A673 (cell line): Measurements from ENCODE around the gene HMCN1. TPM values are rescaled to one million over a fixed set of nuclear protein-coding genes. Genes with fewer than 3 reads are reported as not detected.
"Not testable (repeated sequence)": the region's sequence is repeated elsewhere in the genome, so short reads cannot be mapped to it uniquely, and the experiment has no call there.

ENCODE experiments used
- BruUV-seq: library from RNA; stranded (reverse); fragments of 400-500 nt; replicated peaks from 2 replicates; lab custom pipeline; 2021; lab: Mats Ljungman, UMichigan
- CTCF ChIA-PET: fragments of 300-600 bp; sonication (Branson Sonifier 250); formaldehyde crosslinking; loops from one replicate; lab custom pipeline; 2022; ENCODE audit warnings: antibody characterized with exemption; lab: Charles Lee
- POLR2A ChIA-PET: fragments of 300-600 bp; sonication (Branson Sonifier 250); formaldehyde crosslinking; loops from one replicate; lab custom pipeline; 2022; ENCODE audit warnings: antibody characterized with exemption; ENCODE audit not compliant: low non-redundant PET; lab: Charles Lee
- DNase-seq: peaks from one replicate; pipeline ENCODE4 v3.0.0-alpha.2; 2015; ENCODE audit warnings: low spot score
- H3K27ac ChIP-seq: fragments of 200-600 bp; sonication (generic); 2 replicates; pipeline ENCODE4 v1.5.1; 2016; ENCODE audit warnings: mixed run types, low read depth, mild to moderate bottlenecking, mixed read lengths, antibody characterized with exemption, low read length; ENCODE audit not compliant: poor library complexity, severe bottlenecking
- H3K27me3 ChIP-seq: fragments of 200-600 bp; sonication (generic); replicated peaks from 2 replicates; pipeline ENCODE4 v1.6.1; 2017; ENCODE audit warnings: mixed run types, low read depth, mild to moderate bottlenecking, mixed read lengths, antibody characterized with exemption, low read length; ENCODE audit not compliant: insufficient read depth, poor library complexity
- H3K36me3 ChIP-seq: fragments of 200-600 bp; sonication (generic); 2 replicates; pipeline ENCODE4 v1.6.1; 2016; ENCODE audit warnings: mixed run types, mild to moderate bottlenecking, mixed read lengths, antibody characterized with exemption, low read length; ENCODE audit not compliant: insufficient read depth, poor library complexity, severe bottlenecking
- H3K4me1 ChIP-seq: fragments of 200-600 bp; sonication (generic); 2 replicates; pipeline ENCODE4 v1.6.1; 2017; ENCODE audit warnings: mixed run types, mild to moderate bottlenecking, mixed read lengths, antibody characterized with exemption, low read length; ENCODE audit not compliant: insufficient read depth, poor library complexity, severe bottlenecking
- H3K4me3 ChIP-seq: fragments of 200-600 bp; sonication (generic); 2 replicates; pipeline ENCODE4 v1.5.1; 2016; ENCODE audit warnings: low read depth, mixed run types, mild to moderate bottlenecking, mixed read lengths, low read length; ENCODE audit not compliant: poor library complexity, severe bottlenecking
- H3K9me3 ChIP-seq: fragments of 200-600 bp; sonication (generic); 2 replicates; pipeline ENCODE4 v1.6.1; 2016; ENCODE audit warnings: mixed run types, low read depth, mild to moderate bottlenecking, mixed read lengths, antibody characterized with exemption, low read length; ENCODE audit not compliant: poor library complexity, severe bottlenecking
- EZH2 ChIP-seq: fragments of 200-600 bp; sonication (generic); IDR thresholded peaks from 2 replicates; pipeline ENCODE4 v1.6.1; 2017; ENCODE audit warnings: borderline replicate concordance, low read depth, mild to moderate bottlenecking, mixed read lengths, antibody characterized with exemption, low read length; ENCODE audit not compliant: poor library complexity, severe bottlenecking
- intact Hi-C: fragments of 100-400 bp; cut with micrococcal nuclease; formaldehyde crosslinking; loops from one replicate; pipeline ENCODE4 v1.10.0; 2022; ENCODE audit not compliant: unreplicated experiment
- total RNA-seq: library from RNA; stranded (reverse); gene quantifications from 2 replicates; pipeline ENCODE4 v1.2.3, GENCODE V29; 2021
- TF ChIP-seq, protein P1 (sequence below): fragments of 300-800, 200-600 bp; sonication (generic); conservative IDR thresholded peaks from 2 replicates; pipeline ENCODE4 v1.5.1; 2017; ENCODE audit warnings: low read depth, mild to moderate bottlenecking, antibody characterized with exemption, low read length, moderate library complexity, mixed read lengths

Gene HMCN1
- total RNA-seq, 1 experiment from 2014 or later = 134 TPM

DNA sequence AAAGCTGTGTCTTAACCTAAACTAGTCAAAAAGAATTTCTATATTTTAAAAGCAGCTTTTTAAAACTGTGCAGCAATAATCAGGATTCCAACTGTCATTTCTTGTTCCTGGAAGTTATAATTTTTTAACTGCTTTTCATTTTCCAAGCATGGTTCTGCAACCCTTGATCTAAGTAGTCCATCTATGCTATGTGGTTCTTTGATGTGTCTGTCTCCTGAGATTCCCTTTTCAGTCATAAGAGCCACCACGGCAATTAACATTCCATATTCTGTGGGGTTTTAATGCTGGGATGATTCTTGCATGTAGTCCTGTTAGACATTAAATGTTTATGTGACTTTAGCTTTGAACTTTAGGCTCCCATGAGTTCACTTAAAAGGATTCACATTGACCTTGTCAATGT lies 420.5 kb downstream of the HMCN1 start:
- peaks cover 74% of the 10 kb centered on the region for H3K36me3 ChIP-seq
- no peaks in the 10 kb centered on the region for H3K9me3 ChIP-seq
- H3K27me3 ChIP-seq = no peaks in the 10 kb centered on the region
- no TSS peak for BruUV-seq
- H3K4me3 ChIP-seq = no peak overlapping the region
- DNase-seq = peak; percentile 24
- intact Hi-C loops = loop anchor here (1.0 kb wide), 1 partner anchor 58 kb away; no protein-coding TSS in a partner anchor
- peaks cover 26% of the 10 kb centered on the region for H3K4me1 ChIP-seq
- POLR2A ChIA-PET = no interaction called here
- CTCF ChIA-PET = interaction anchor here (1.5 kb wide), 1 partner anchor 170 kb away, joined by 5 read pairs; no protein-coding TSS in a partner anchor
- TF ChIP-seq, protein P1, sequence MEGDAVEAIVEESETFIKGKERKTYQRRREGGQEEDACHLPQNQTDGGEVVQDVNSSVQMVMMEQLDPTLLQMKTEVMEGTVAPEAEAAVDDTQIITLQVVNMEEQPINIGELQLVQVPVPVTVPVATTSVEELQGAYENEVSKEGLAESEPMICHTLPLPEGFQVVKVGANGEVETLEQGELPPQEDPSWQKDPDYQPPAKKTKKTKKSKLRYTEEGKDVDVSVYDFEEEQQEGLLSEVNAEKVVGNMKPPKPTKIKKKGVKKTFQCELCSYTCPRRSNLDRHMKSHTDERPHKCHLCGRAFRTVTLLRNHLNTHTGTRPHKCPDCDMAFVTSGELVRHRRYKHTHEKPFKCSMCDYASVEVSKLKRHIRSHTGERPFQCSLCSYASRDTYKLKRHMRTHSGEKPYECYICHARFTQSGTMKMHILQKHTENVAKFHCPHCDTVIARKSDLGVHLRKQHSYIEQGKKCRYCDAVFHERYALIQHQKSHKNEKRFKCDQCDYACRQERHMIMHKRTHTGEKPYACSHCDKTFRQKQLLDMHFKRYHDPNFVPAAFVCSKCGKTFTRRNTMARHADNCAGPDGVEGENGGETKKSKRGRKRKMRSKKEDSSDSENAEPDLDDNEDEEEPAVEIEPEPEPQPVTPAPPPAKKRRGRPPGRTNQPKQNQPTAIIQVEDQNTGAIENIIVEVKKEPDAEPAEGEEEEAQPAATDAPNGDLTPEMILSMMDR = no peak
- TF ChIP-seq EZH2 = no peak
- peak overlapping the region; percentile 29 for H3K27ac ChIP-seq

GRCh38 chr1:186155594-186155993 lies 421.4 kb downstream of the HMCN1 start:
- Histone ChIP-seq H3K27me3 (no peaks in the 10 kb centered on the region), H3K4me3 (no peak overlapping the region), H3K9me3 (no peaks in the 10 kb centered on the region), H3K36me3 (peaks cover 64% of the 10 kb centered on the region), H3K4me1 (peaks cover 26% of the 10 kb centered on the region), H3K27ac (peak overlapping the region; percentile 29)
- ChIA-PET CTCF (interaction anchor here (0.7 to 1.5 kb wide), 4 partner anchors 16 to 219 kb away, joined by 3 to 5 read pairs (median 3); partner anchors contain the start of gene TPR), POLR2A (no interaction called here)
- TF ChIP-seq, protein P1 = peak; percentile 73
- TF ChIP-seq EZH2 = no peak
- DNase-seq = peak; percentile 78
- intact Hi-C loops = loop anchor here (1.0 kb wide), 1 partner anchor 57 kb away; no protein-coding TSS in a partner anchor
- BruUV-seq = no TSS peak

- POLR2A ChIA-PET, H3K9me3 ChIP-seq, DNase-seq, intact Hi-C loops, CTCF ChIA-PET, H3K27ac ChIP-seq, H3K4me3 ChIP-seq, H3K4me1 ChIP-seq, H3K27me3 ChIP-seq, BruUV-seq: not testable (repeated sequence)
- peaks cover 43% of the 10 kb centered on the region for H3K36me3 ChIP-seq
These were observed 428.7 kb downstream of the HMCN1 start for GRCh38 chr1:186162895-186163294.

DNA sequence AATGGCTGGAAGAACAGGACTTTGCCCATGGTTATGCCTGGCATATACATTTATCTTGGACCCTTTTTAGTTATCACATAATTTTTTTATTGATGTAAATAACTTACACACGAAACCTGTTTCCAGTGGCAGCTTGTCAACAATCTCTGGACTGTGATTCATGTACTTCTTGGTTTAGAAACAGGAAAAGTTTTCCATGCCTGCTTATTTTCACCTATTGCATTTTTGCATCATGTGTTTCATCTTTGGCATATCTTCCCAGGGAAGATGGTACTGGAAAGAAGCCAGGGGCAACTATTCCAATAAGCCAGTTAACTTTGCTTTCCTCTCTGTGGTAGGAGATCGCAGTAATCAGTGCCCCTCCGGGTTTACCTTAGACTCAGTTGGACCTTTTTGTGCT lies 430.6 kb downstream of the HMCN1 start:
- Histone ChIP-seq H3K27ac (no peak overlapping the region), H3K4me1 (no peaks in the 10 kb centered on the region), H3K4me3 (no peak overlapping the region), H3K36me3 (peaks cover 51% of the 10 kb centered on the region), H3K27me3 (no peaks in the 10 kb centered on the region), H3K9me3 (no peaks in the 10 kb centered on the region)
- BruUV-seq = no TSS peak
- CTCF ChIA-PET = no interaction called here
- POLR2A ChIA-PET = no interaction called here
- intact Hi-C loops = no loop called here
- TF ChIP-seq, protein P1 = no peak
- no peak for TF ChIP-seq EZH2
- DNase-seq = no peak
